Measurements from ENCODE around the gene TMTC4. TPM values are rescaled to one million over a fixed set of nuclear protein-coding genes. Genes with fewer than 3 reads are reported as not detected.
A peak's percentile ranks its signal among the peaks of the same experiment; 100 is the strongest.
"Not testable (repeated sequence)": the region's sequence is repeated elsewhere in the genome, so short reads cannot be mapped to it uniquely, and the experiment has no call there.

Gene TMTC4
- total RNA-seq, 1 donor from 2014 or later = 9.9 TPM

DNA sequence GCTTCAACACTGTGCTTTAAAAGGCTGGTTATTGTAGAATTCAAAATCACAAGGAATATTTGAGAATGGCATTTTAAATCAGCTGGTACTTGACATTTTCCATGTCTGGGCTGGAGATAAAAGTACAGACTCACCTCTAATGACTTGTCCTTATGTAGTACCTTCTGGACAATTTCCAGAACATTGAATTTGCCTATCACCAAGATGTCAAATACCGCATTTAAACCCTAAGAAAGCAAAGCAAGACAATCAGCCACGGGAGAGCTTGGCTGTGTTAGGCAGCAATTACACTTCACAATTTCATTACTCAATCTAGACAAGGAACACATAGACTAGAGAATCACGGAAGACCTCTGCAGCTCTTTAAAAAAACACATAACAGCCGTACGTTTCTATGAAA lies 36.8 kb downstream of the TMTC4 start:
- intact Hi-C loops (cut with DNase I) = no loop called here
- no peak for ATAC-seq

GRCh38 chr13:100637380-100637779 lies 37.2 kb downstream of the TMTC4 start:
- no peak for ATAC-seq
- intact Hi-C loops (cut with DNase I) = no loop called here
- no peak for DNase-seq (ENCODE audit: missing footprints)

More for the DNA sequence above, 36.8 kb downstream of the TMTC4 start:
- DNase-seq (ENCODE audit: missing footprints) = no peak

DNA sequence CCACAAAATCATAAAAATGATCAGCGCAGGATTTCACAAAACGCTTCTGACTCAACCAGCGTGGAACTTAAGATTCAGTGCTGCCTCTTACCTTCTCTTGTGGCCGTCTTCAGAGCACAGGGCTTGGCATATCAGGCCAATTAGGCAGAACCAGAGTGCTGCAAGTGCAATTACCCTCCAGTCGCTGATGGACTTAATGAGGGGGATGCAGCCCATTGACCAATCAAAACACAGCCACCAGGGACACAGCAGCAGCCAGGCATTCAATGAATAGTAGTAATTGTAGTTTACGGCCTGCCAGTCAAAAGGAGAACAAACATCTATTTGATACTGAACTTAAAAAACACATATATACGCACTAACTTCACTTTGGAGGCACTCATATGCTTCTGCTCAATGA lies 38.2 kb downstream of the TMTC4 start:
- DNase-seq (ENCODE audit: missing footprints) = no peak
- intact Hi-C loops (cut with DNase I) = no loop called here
- no peak for ATAC-seq

DNA sequence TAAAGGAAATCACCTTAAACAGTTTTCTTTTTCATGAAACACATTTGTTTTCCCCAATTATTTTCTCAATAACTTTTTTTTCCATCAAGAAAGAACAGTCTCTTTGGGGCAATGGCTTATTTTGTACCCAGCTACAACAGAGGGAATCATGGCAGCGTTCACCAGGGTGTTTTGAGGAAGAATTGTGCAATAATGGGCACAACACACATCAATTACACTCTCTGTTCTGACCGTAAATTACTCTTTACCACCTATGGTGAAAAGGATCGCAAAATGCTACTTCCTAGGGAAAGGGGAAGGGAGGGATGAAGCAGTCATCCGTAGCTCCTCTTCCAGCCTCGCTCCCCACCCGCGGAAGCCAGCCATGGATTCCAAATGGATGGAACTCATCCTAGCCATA lies 38.6 kb downstream of the TMTC4 start:
- ATAC-seq (no peak), DNase-seq (ENCODE audit: missing footprints) (no peak)
- intact Hi-C loops (cut with DNase I) = no loop called here

- intact Hi-C loops (cut with DNase I) = no loop called here
- DNase-seq (ENCODE audit: missing footprints) = no peak
- ATAC-seq = no peak
Measured at GRCh38 chr13:100634696-100635095, 39.9 kb downstream of the TMTC4 start.

- DNase-seq (ENCODE audit: missing footprints) (no peak), ATAC-seq (no peak)
- intact Hi-C loops (cut with DNase I) = no loop called here
Measured at GRCh38 chr13:100633461-100633860, 41.1 kb downstream of the TMTC4 start.

DNA sequence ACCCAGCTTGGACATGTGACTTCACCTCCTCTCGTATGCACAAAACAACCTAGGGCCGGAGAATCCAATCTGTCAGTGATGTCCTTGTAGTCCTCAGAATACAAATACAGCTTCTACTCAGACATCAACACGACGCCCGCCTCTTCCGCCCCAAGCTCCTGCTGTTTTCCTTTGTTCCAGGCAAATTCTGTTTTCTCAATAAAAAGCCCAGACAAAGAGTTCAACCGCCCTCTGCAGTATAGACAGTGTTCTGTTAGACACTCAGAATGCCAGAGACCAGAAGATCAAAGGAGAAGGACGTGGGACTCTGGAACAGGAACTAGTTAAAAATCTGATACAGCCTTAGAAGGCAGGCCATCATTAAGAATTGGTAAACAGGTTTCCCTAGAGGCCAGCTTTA lies 44.0 kb downstream of the TMTC4 start:
- ATAC-seq (no peak), DNase-seq (ENCODE audit: missing footprints) (no peak)
- intact Hi-C loops (cut with DNase I) = no loop called here

GRCh38 chr13:100627120-100627519 lies 47.5 kb downstream of the TMTC4 start:
- no peak for DNase-seq (ENCODE audit: missing footprints)
- no peak for ATAC-seq
- intact Hi-C loops (cut with DNase I) = no loop called here

DNA sequence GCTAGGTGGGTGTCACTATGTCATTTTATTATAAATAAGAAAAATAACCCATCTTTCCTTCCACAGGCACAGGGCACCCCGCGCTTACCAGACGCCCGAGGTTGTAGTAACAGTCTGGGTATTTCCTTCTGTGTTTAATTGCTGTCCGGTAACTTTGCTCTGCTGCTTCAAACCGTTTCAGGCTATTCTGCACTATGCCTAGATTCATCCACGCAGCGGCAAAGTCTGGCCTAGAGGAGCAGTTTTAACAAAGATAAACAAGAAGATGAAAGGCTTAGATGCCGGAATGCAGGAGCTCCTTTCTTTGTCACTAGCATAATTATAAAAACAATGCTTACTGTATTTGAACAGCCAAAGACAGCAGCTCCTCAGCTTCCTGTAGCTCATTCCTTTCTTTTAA lies 49.1 kb downstream of the TMTC4 start:
- intact Hi-C loops (cut with DNase I) = no loop called here
- DNase-seq (ENCODE audit: missing footprints) (no peak), ATAC-seq (no peak)

- no peak for DNase-seq (ENCODE audit: missing footprints)
- ATAC-seq = no peak
- intact Hi-C loops (cut with DNase I) = no loop called here
Measured at GRCh38 chr13:100620792-100621191, 53.8 kb downstream of the TMTC4 start.

DNA sequence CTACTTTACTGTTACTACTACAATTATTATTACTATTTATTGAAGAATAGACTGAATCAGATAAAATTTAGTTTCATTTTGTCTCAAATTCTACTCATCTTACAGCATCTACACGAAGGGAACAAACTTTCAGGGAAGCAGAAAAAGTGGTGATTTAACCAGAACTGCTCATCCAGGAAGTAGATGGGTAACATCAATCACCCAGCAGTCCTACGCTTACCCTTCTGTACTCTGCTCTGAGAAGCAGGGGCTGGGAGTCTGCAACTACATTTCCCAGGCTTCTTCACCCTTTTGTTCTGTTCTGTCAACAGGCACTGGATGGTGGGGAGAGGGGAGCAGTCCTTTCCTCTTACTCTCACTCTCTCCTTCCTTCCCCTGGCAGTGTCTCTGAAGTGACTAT lies 54.7 kb downstream of the TMTC4 start:
- intact Hi-C loops (cut with DNase I) = no loop called here
- ATAC-seq (no peak), DNase-seq (ENCODE audit: missing footprints) (no peak)

DNA sequence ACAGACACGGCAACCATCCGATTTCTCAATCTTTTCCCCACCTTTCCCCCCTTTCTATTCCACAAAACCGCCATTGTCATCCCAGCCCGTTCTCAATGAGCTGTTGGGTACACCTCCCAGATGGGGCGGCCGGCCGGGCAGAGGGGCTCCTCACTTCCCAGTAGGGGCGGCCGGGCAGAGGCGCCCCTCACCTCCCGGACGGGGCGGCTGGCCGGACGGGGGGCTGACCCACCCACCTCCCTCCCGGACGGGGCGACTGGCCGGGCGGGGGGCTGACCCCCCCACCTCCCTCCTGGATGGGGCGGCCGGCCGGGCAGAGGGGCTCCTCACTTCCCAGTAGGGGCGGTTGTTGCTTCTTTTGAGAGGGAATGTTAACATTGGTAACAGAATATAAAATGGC lies 55.7 kb downstream of the TMTC4 start:
- ATAC-seq; intact Hi-C loops (cut with DNase I); DNase-seq (ENCODE audit: missing footprints): not testable (repeated sequence)

- intact Hi-C loops (cut with DNase I) = no loop called here
- ATAC-seq = no peak
- no peak for DNase-seq (ENCODE audit: missing footprints)
Measured at GRCh38 chr13:100613031-100613430, 61.6 kb downstream of the TMTC4 start.

GRCh38 chr13:100611678-100612492 lies 62.7 kb downstream of the TMTC4 start:
- intact Hi-C loops (cut with DNase I) = no loop called here
- no peak for DNase-seq (ENCODE audit: missing footprints)
- peak; percentile 44 for ATAC-seq

- intact Hi-C loops (cut with DNase I) = no loop called here
- no peak for ATAC-seq
- DNase-seq (ENCODE audit: missing footprints) = no peak
Measured at GRCh38 chr13:100610391-100611347, 63.9 kb downstream of the TMTC4 start.

GRCh38 chr13:100608906-100609305 lies 65.7 kb downstream of the TMTC4 start:
- ATAC-seq = no peak
- intact Hi-C loops (cut with DNase I) = no loop called here

DNA sequence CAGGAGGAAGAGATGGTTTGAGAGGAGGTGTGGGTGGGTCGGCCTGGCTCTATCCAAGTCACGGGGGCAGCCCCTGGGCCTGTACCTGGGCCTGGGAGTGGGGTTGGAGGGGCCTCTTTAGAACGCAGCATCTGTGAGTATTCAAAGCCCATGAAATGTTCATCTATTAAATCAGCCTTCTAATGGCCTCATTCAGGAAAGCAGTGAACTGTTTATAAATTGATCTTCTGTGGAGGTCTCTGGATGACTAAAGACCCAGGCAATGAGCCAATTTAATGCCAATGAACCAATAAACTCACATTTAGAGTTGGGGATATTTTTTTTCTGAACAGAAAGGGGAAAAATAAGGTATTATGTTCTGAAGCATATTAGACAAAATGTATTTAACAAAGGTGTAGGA lies 66.1 kb downstream of the TMTC4 start:
- DNase-seq (ENCODE audit: missing footprints) (no peak), ATAC-seq (no peak)
- intact Hi-C loops (cut with DNase I) = no loop called here

More at GRCh38 chr13:100608906-100609305, 65.7 kb downstream of the TMTC4 start:
- no peak for DNase-seq (ENCODE audit: missing footprints)

GRCh38 chr13:100604918-100605710 lies 69.5 kb downstream of the TMTC4 start:
- intact Hi-C loops (cut with DNase I) = no loop called here
- ATAC-seq (no peak), DNase-seq (ENCODE audit: missing footprints) (no peak)

DNA sequence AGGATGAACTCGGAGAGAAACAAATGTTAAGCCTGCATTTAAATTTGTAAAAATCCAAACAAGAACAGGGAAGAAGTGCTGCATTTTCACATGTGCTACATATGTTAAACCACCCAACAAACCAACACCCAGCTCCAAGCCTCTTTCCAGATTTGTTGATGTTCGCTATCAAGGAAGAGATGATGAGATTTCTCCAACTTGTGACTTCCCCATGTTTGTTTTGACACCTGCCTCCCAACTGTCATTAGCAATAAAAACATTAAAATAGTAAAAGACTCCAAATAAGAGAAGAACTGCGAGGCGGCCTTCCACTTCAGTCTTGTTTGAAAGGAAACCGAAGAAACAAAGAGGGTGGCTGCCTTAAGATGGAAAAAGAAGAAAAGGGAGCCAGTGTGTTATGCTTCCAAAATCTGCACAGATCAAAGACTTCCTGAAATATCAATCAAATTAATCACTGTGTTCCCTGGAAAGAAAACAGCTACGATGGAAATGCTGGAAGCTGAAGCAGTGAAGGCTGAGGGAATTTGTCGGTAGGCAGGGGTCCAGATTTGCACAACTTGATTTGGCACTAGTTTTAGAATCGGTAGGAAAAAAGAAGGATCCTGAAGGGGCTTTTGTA lies 72.0 kb downstream of the TMTC4 start:
- no peak for DNase-seq (ENCODE audit: missing footprints)
- ATAC-seq = no peak
- intact Hi-C loops (cut with DNase I) = no loop called here

All from Right ventricle myocardium inferior (tissue), 1 donor.